Left renal cortex interstitium (tissue), 4 donors: ENCODE data around the gene CUX1. TPM values are rescaled to one million over a fixed set of nuclear protein-coding genes. Genes with fewer than 3 reads are reported as not detected.
"Not testable (repeated sequence)": the region's sequence is repeated elsewhere in the genome, so short reads cannot be mapped to it uniquely, and the experiment has no call there.

Experiments
- DNase-seq, 4 donors: peaks; one replicate each; pipeline ENCODE4 v3.0.0-alpha.2; 2013; ENCODE audit warnings: low read depth in 4 of 4, low spot score in 2 of 4, missing footprints in 1 of 4
- polyA plus RNA-seq, 4 donors: library from polyadenylated mRNA; unstranded; fragments of 120-200 nt; gene quantifications; one replicate each; pipeline ENCODE4 v1.2.1, GENCODE V29; 2013; ENCODE audit not compliant: insufficient read length in 4 of 4

CUX1 gene
- polyA plus RNA-seq, 4 donors = 79.2 to 99.7 (median 90.6) TPM

GRCh38 chr7:102154425-102154824 is 337.0 kb downstream of the CUX1 start:
- no peak for DNase-seq

DNA sequence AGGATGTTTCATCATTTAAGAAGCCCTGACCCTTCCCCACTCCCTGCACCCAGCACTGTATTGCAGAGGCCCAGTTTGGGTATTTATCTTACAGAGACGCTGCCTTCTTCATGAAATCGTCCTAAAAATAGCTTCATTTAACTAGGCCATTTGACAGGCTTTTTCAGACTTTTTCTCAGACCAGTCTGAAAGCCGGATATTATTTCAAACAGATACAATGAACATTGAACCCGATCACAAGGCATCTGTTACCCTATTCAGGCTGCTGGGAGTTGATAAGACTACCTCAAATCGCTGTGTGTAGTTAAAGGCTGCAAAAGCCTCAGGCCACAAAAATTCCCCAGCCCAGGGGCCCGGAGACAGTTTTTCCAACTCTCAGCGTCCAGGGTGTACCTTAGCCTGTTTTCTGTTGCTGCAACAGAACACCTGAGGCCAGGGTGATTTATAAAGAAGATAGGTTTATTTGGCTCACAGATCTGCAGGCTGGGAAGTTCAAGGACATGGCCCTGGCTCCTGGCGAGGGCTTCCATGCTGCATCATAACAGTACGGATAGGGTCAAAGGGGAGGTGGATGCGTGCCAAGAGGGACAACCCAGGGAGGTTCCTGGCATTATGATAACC is 338.5 kb downstream of the CUX1 start:
- no peak for DNase-seq

DNA sequence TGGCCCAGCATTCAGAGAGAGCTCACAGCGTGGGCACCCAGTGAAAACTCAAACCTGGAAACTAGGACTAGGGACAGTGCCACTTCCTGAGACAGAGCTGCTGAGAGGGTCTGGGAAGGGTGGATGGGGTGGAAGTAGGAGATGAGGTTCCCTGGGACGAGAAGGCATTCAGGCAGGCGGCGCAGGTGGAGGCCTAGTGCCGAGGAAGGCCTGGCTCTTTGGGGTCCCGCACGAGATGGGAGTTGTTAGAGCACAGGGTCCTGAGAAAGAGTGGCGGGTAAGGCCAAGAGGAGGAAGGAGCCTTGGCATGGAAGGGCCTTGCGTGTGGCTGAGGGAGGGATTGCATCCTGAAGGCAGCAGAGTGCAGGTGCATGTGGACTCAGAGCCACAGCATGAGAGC is 339.4 kb downstream of the CUX1 start:
- DNase-seq = no peak

DNA sequence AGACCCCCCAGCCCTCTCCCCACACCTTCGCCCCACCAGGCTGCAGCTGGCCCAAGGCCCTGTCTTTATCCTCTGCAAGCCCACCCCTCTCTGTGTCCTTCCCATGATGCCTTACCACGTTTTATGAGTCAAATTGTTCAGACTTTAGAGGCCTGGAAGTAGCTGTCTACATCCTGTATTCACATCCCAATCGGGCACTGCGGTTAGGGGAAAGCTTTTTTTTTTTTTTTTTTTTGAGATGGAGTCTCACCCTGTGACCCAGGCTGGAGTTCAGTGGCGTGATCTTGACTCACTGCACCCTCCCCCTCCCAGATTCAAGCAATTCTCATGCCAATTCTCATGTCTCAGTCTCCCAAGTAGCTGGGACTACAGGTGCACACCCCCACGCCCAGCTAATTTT is 347.7 kb downstream of the CUX1 start:
- DNase-seq = no peak

GRCh38 chr7:102167254-102167653 is 349.8 kb downstream of the CUX1 start:
- no peak for DNase-seq

- DNase-seq = peak in 1 of 4 donors; percentile 28
Measured at GRCh38 chr7:102169651-102170392, 352.4 kb downstream of the CUX1 start.

DNA sequence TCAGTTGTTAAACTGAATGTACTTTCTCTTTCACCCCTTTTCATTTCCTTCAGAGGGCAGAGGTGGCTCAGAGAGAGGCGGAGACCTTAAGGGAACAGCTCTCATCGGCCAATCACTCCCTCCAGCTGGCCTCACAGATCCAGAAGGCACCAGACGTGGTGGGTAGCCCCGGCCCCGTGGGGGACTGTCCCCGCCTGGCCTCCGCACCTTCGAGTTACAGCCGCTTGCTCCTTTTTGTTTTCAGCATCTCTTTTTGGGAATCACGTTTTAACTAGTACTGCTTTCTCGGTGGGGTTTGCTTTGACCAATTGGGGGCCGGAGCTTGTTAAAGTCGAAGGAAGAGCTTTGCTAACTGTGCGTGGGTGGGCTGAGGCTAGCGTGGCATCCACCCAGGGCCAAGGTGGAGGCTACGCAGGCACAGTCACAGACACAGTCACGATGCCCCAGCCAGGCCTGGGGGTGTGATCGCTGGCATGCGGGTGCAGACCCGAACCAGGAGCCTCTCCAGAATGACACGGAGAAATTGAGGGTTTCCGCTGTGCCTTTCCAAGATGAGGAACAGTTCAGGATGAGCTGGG is 353.1 kb downstream of the CUX1 start:
- DNase-seq = no peak

DNA sequence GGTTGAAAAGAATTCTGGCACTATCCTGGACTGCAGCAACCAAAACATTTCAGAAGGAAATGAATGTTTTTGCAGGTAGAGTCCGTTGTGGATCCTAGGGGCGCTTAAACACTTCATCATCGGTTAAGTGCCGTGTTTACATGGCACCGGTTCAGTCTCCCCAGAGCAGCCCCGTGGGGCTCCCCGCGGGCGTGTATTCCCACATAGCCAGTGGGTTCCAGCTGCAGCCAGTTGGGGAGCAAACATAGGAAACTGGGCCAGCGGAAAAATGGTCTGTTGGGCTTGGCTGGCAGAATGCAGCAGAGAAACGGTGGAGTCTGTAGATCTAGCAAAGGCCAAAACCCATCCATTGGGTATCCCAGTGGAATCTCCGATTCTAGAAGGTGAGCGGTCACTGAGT is 356.2 kb downstream of the CUX1 start:
- no peak for DNase-seq

DNA sequence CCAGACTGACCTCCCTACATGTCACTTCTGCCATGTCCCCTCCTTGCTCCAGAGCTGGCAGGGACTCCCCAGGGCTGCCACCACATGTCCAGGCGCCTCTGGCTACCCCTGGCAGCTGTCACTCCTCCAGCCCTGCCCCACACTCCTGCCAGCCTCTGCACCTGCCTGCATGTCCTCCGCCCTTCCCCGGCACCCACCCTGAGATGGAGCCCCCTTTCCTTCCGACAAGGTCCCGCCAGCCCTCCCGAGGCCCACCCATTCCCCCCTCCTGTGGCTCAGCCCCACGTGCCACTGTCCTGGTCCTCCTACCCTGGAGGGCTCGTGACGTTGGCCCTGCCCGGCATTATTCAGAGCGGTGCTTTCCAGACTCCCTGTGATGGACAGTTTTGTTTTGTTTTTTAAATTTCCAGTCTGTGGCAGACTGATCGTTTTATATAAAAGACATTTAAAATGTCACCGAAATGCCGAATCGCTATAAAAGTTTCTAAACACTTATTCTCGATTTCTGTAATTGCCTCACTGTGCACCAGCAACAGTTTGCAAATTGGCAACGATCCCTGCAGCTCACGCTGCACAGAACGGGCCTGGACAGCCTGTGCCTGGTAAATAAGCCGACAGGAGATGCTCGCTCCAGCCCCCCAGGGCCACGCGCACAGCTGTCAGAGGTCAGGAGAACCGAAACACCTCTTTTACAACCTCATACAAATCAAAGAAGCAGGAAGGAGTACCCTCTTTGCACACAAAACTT is 358.2 kb downstream of the CUX1 start:
- no peak for DNase-seq

GRCh38 chr7:102178410-102178809 is 361.0 kb downstream of the CUX1 start:
- no peak for DNase-seq

GRCh38 chr7:102180727-102181126 is 363.3 kb downstream of the CUX1 start:
- no peak for DNase-seq

DNA sequence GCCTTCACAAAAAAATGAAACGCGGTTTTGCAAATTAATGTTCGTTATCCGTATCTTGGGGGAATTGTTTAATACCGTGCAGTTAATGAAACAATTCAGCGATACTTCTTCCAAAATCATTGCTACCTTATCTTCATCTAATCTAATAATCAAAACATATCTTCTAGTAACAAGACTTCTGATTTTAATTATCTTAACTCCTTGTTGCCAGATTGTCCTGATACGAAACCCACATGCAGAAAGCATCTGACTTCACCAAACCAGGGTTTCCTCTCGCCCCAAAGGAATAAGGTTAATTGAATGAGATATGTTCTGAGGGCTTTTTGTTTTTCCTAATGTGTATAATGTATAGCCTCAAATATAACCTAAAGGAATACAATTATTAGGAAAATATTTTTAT is 364.1 kb downstream of the CUX1 start:
- DNase-seq = no peak

DNA sequence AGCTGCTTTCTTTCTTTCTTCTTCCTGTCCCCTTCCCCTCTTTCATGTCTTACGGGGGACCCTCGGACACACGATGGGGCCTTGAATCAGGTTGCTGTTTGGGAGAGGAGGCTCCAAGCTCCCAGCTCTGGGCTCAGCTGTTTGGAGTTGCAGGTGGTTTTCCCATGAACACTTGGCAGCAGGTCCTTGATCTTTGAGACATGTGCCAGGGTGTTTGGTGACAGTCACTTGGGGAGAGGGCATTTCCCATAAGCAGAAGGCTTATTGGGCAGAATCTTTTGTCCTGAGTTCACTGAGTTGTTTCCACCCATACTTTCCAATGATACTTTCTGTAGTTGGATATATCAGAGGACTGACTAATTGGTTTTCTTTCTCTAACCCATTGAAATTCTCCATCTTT is 364.6 kb downstream of the CUX1 start:
- no peak for DNase-seq

- not testable (repeated sequence) for DNase-seq
Measured at GRCh38 chr7:102183848-102184247, 366.4 kb downstream of the CUX1 start.

- DNase-seq = no peak
Measured at GRCh38 chr7:102184303-102184702, 366.9 kb downstream of the CUX1 start.

DNA sequence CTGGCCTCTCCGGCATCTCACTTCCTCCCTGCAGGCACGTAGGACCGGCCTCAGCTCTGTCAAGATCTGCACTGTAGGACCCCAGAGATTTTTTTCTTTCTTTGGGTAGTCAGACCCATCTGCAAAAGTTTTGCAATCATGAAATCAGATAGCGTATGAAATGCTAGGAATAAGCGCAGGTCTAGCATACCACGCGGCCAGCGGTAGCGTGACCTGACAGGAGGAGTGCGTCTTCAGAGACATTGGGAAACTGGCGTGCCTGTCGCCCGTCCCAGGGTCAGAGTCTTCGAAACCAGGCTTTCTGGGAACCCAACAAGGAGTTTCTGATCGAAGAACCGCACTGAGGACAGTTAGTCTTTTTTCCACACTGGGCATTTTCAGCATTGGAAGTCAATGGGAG is 368.4 kb downstream of the CUX1 start:
- DNase-seq = no peak

DNA sequence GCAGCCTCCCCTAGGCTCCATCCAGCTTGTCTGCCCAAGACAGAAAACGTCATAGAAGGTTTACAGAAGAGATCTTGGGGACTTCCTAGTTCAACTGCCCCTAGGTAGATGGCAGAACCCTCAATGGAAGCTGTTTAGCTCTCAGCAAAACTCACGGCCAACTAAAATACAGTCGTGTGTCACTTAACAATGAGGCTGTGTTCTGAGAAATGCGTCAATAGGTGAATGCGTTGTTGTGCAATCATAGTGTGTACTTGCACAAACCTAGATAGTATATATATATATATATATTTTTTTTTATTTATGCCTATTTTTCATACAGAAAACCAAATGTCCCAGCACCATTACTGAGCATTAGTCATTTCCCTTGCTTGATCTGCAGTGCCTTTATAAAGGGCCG is 368.9 kb downstream of the CUX1 start:
- no peak for DNase-seq

- DNase-seq = no peak
Measured at GRCh38 chr7:102188746-102189145, 371.3 kb downstream of the CUX1 start.

DNA sequence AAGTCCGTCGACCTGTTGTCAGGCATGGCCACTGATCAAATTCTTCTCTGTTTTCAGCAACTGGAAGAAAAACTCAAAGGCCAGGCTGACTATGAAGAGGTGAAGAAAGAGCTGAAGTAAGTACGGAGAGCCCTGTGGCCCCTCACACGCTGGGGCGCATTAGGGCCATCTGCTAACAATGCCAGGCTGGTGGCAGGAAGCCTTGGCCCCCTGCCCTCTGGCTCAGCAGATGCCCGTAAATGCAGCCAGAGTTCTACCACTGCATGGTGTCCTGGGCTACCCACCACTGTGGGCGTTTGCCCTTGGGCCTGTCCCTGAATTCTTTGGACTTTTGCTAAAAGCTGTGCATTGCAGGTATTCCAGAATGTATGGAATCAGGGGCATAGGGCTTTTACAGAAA is 372.3 kb downstream of the CUX1 start:
- no peak for DNase-seq

DNA sequence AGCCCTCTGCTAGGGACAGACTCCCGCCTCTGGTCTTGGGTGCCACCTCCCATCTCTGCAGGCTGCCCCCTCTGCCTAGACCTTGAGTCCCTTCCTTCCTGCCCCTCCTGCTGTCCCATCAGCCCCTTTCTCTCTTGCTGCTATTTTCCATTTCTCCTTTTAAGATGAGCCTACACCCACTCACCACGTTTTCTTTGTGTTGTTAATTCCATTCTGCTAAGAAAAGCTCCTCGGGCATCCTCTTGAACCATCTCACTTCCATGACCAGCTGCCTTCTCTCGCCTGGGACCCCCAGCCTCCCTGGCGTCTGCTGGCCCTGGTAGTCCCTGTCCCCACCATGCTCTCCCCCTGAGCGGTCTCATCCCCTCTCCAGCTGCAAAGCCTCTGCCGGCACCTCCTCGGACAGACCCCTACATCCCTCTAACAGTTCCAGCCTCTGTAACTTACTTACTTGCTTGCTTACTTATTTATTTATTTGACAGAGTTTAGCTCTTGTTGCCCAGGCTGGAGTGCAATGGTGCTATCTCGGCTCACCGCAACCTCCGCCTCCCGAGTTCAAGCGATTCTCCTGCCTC is 373.4 kb downstream of the CUX1 start:
- DNase-seq = no peak
